ENCODE data around the gene UNC13C. TPM values are rescaled to one million over a fixed set of nuclear protein-coding genes. Genes with fewer than 3 reads are reported as not detected.

Gene UNC13C
- total and polyA plus RNA-seq, 2 donors (not counting 3 experiments of a cell fraction or from before 2014, with no cell fraction given) = not detected

DNA sequence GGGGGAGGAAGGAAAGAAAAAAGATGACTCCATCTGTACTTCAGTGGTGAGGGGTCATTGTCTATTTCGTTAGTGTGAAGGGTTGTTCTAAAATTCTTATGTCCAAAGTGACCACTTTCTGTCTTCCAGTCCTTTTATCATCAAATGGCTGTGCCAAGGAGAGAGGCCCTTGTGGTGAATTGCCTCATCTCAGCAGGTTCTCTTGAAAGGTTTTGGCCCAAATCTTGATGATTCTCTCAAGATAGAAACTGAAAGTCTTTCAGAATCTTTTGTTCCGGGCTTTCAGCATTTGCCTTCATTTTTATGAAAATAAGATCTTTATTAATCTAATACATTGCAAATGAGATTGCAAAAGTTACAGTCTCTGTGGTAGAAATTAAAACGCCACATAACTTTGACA, 642.7 kb downstream of the UNC13C start:
- ChIA-PET CTCF (no interaction called here), POLR2A (no interaction called here)
- no peak for DNase-seq (ENCODE audit: low read depth, low spot score)
- no peak overlapping the region for H3K4me2 ChIP-seq (ENCODE audit: insufficient read depth, low read length)
- H4K20me1 ChIP-seq (replicated peaks; ENCODE audit: control insufficient read depth, extremely low read depth, insufficient read depth, low read length) = no peaks in the 10 kb centered on the region
- no peaks in the 10 kb centered on the region for H3K36me3 ChIP-seq (ENCODE audit: control insufficient read depth in 2 of 2, extremely low read depth in 1 of 2, insufficient read depth in 2 of 2, low read length in 2 of 2)
- H3K9ac ChIP-seq (replicated peaks; ENCODE audit: extremely low read depth, insufficient read depth, low read length) = no peak overlapping the region
- TF ChIP-seq POLR2AphosphoS5 (IDR thresholded peaks at IDR 0.05; ENCODE audit: insufficient read depth, low read depth, low read length) (no peak), MAX (IDR thresholded peaks at IDR 0.05; ENCODE audit: insufficient read depth, insufficient read length) (no peak), EZH2 (IDR thresholded peaks at IDR 0.05; ENCODE audit: borderline replicate concordance, low read depth, low read length, severe bottlenecking) (no peak), POLR2A (IDR thresholded peaks at IDR 0.05; ENCODE audit: low read depth, low read length) (no peak), GATA2 (IDR thresholded peaks at IDR 0.05; ENCODE audit: insufficient read depth, insufficient read length, low read depth, low read length) (no peak), FOS (IDR thresholded peaks at IDR 0.05; ENCODE audit: borderline replicate concordance, insufficient read depth, low read length) (no peak), JUN (IDR thresholded peaks at IDR 0.05; ENCODE audit: borderline replicate concordance, insufficient read depth, insufficient read length, low read depth) (no peak)
- TF ChIP-seq, protein P1, sequence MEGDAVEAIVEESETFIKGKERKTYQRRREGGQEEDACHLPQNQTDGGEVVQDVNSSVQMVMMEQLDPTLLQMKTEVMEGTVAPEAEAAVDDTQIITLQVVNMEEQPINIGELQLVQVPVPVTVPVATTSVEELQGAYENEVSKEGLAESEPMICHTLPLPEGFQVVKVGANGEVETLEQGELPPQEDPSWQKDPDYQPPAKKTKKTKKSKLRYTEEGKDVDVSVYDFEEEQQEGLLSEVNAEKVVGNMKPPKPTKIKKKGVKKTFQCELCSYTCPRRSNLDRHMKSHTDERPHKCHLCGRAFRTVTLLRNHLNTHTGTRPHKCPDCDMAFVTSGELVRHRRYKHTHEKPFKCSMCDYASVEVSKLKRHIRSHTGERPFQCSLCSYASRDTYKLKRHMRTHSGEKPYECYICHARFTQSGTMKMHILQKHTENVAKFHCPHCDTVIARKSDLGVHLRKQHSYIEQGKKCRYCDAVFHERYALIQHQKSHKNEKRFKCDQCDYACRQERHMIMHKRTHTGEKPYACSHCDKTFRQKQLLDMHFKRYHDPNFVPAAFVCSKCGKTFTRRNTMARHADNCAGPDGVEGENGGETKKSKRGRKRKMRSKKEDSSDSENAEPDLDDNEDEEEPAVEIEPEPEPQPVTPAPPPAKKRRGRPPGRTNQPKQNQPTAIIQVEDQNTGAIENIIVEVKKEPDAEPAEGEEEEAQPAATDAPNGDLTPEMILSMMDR (IDR thresholded peaks at IDR 0.05; ENCODE audit: extremely low read depth in 1 of 2, insufficient read depth in 1 of 2, low read depth in 1 of 2, low read length in 2 of 2) = no peak
- H3K79me2 ChIP-seq (ENCODE audit: control insufficient read depth, insufficient read depth, low read length) = no peaks in the 10 kb centered on the region
- H3K4me1 ChIP-seq (ENCODE audit: control insufficient read depth, extremely low read depth, insufficient read depth, low read length) = no peaks in the 10 kb centered on the region
- no peaks in the 10 kb centered on the region for H3K27me3 ChIP-seq (ENCODE audit: control insufficient read depth in 2 of 2, insufficient read depth in 2 of 2, low read length in 2 of 2)
- no peak overlapping the region for H2AFZ ChIP-seq (ENCODE audit: low read depth, low read length)
- no peak overlapping the region for H3K4me3 ChIP-seq (replicated peaks in 1 of 3; ENCODE audit: insufficient read depth in 1 of 3, low read depth in 1 of 3, low read length in 3 of 3)
- BruUV-seq (replicated peaks) = no TSS peak
- H3K9me3 ChIP-seq (replicated peaks; ENCODE audit: control insufficient read depth, insufficient read depth, low read length) = no peaks in the 10 kb centered on the region
- H3K9me1 ChIP-seq (replicated peaks; ENCODE audit: control insufficient read depth, extremely low read depth, insufficient read depth, low read length) = no peaks in the 10 kb centered on the region
- H3K27ac ChIP-seq (ENCODE audit: insufficient read depth, low read depth, low read length) = no peak overlapping the region
- dilution Hi-C loops (cut with MboI; ENCODE audit: extremely low pct_ligation_motif_present, low sequenced_read_pairs) = no loop called here
- intact Hi-C loops (cut with micrococcal nuclease) = no loop called here
- no peak for FAIRE-seq

All from endothelial cell of umbilical vein (primary cell).